Kidney (tissue), 14 donors: Measurements from ENCODE around the gene AKT1. TPM values are rescaled to one million over a fixed set of nuclear protein-coding genes. Genes with fewer than 3 reads are reported as not detected.

Experiments used
- DNase-seq, 5 donors: peaks; one replicate each; pipeline ENCODE4 v3.0.0-alpha.2; 2013 to 2020
- FAIRE-seq: peaks from 2 replicates; lab custom pipeline; 2012; peaks lifted over from hg19 to GRCh38; lab: Jason Lieb, UNC
- H3K27ac ChIP-seq, 2 donors: one replicate each; pipeline ENCODE4 v1.7.0; 2013; ENCODE audit warnings: low read depth in 2 of 2, low read length in 2 of 2, inconsistent platforms in 1 of 2
- H3K27me3 ChIP-seq: one replicate; pipeline ENCODE4 v1.7.1; 2013; ENCODE audit warnings: low read length, inconsistent platforms; ENCODE audit not compliant: control insufficient read depth, insufficient read depth
- H3K36me3 ChIP-seq, 3 donors: one replicate each; pipeline versions ENCODE4 v1.7.0 to v1.7.1; 2013; ENCODE audit warnings: low read length in 3 of 3, control low read depth in 1 of 3, inconsistent platforms in 1 of 3; ENCODE audit not compliant: insufficient read depth in 3 of 3, control insufficient read depth in 2 of 3
- H3K4me1 ChIP-seq, 3 donors: one replicate each; pipeline versions ENCODE4 v1.7.0 to v1.7.1; 2013; ENCODE audit warnings: low read length in 3 of 3, inconsistent platforms in 1 of 3, low read depth in 1 of 3; ENCODE audit not compliant: control insufficient read depth in 2 of 3, insufficient read depth in 2 of 3
- H3K4me3 ChIP-seq, 3 donors: one replicate each; pipeline versions ENCODE4 v1.7.0 to v1.8.1; 2013; ENCODE audit warnings: low read length in 3 of 3, control low read depth in 1 of 3, inconsistent platforms in 1 of 3
- H3K9ac ChIP-seq, 3 donors: one replicate each; pipeline versions ENCODE4 v1.7.0 to v1.7.1; 2013; ENCODE audit warnings: low read length in 3 of 3, control low read depth in 1 of 3, inconsistent platforms in 1 of 3
- H3K9me3 ChIP-seq, 3 donors: one replicate each; pipeline versions ENCODE4 v1.7.0 to v1.7.1; 2013; ENCODE audit warnings: low read length in 3 of 3, control low read depth in 1 of 3, inconsistent platforms in 1 of 3; ENCODE audit not compliant: control insufficient read depth in 2 of 3, insufficient read depth in 1 of 3
- CTCF ChIP-seq: IDR thresholded peaks from 3 replicates; pipeline ENCODE4 v1.5.1; 2012; ENCODE audit warnings: mild to moderate bottlenecking, moderate library complexity, borderline replicate concordance; ENCODE audit not compliant: insufficient read depth; ENCODE audit errors: extremely low read depth
- intact Hi-C: fragments of 100-400 bp; cut with DNase I; formaldehyde crosslinking; loops from one replicate; pipeline ENCODE4 v1.11.1; 2022
- polyA plus RNA-seq: library from polyadenylated mRNA; stranded (reverse); fragments of 350-450 nt; fragmentation: Illumina TruSeq; extraction: RNeasy Lipid Tissue Mini Kit (QIAGEN cat#74804); gene quantifications from one replicate; pipeline ENCODE4 v1.2.3, GENCODE V29; 2014; ENCODE audit warnings: low read depth, low replicate concordance; ENCODE audit not compliant: insufficient read depth
- total RNA-seq: library from RNA; stranded (reverse); fragmentation: NEBNext Ultra II Directional; extraction: Animal tissue kit (Norgen Biotek cat#: 25700); gene quantifications from one replicate; pipeline ENCODE4 v1.2.1, GENCODE V29; 2021
- donor health status: control.
- donor health status: control.
- donor health status: control.
- donor health status: control.
- donor health status: control.
- donor health status: DM: yes; HTN: yes; CAD: no.
- donor health status: Normal renal cell carcinoma (clear cell type).

Gene AKT1
- total and polyA plus RNA-seq, 2 donors from 2014 or later, result 70.6 to 125 TPM

DNA sequence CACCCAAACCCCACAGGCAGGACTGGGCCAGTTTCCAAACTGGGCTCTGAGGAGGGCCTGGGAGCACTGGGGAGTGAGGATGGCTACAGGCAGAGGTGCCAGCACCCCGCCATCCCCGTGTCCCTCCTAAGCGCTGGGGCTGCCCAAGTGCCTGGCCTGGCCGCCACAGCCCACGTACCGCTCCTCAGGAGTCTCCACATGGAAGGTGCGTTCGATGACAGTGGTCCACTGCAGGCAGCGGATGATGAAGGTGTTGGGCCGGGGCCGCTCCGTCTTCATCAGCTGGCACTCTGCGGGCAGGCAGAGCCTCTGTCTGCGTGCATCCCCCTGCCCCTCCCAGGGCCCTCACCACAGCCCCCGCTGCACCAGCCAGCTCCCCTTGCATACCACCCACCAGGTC lies 19.1 kb downstream of the AKT1 start:
- Histone ChIP-seq H3K4me3 (no peak overlapping the region), H3K9ac (no peak overlapping the region), H3K27ac (no peak overlapping the region), H3K9me3 (no peaks in the 10 kb centered on the region), H3K27me3 (no peaks in the 10 kb centered on the region), H3K36me3 (peaks cover 0 to 2% (median 0%) of the 10 kb centered on the region in 3 donors), H3K4me1 (no peaks in the 10 kb centered on the region)
- FAIRE-seq, result no peak
- no peak for DNase-seq
- intact Hi-C loops, result no loop called here
- no peak for TF ChIP-seq CTCF

GRCh38 chr14:104775073-104775489 lies 20.5 kb downstream of the AKT1 start:
- Histone ChIP-seq H3K9me3 (no peaks in the 10 kb centered on the region), H3K27ac (no peak overlapping the region), H3K27me3 (no peaks in the 10 kb centered on the region), H3K4me3 (no peak overlapping the region), H3K9ac (no peak overlapping the region), H3K36me3 (peaks cover 0 to 2% (median 0%) of the 10 kb centered on the region in 3 donors), H3K4me1 (no peaks in the 10 kb centered on the region)
- DNase-seq (no peak), FAIRE-seq (no peak)
- intact Hi-C loops, result no loop called here
- TF ChIP-seq CTCF, result no peak

DNA sequence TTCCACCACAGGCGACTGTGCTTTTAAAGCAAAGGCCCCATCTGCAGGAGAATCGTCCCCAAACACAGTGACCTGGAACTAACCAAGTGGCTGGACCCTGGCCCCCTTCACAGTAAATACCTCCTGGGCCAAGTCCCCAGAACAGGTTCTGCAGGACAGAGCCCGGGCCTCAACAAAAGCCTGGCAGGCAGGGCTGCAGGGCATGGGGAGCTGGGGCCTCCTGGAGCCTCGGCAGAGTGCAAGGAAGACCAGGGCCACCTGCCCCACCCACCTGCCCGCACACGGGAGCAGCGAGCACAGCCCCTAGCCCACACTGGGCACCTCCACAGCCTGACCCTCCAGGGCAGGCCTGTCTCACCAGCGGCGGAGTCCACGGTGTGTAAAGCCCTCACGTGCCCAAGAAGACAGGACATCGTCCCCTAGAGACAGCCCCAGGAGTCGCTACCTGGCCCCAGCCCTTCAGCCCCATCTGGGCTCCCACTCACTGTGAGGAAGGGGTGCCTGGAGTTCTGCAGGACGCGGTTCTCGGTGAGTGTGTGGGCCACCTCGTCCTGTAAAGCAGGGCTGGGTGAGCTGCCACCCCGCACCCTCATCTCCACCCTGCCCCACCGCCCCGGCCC lies 21.0 kb downstream of the AKT1 start:
- Histone ChIP-seq H3K36me3 (peaks cover 0 to 2% (median 0%) of the 10 kb centered on the region in 3 donors), H3K9me3 (no peaks in the 10 kb centered on the region), H3K9ac (no peak overlapping the region), H3K27me3 (no peaks in the 10 kb centered on the region), H3K4me1 (no peaks in the 10 kb centered on the region), H3K4me3 (no peak overlapping the region), H3K27ac (no peak overlapping the region)
- intact Hi-C loops, result loop anchor here (5.0 kb wide), 1 partner anchor 48 kb away; no protein-coding TSS in a partner anchor
- no peak for FAIRE-seq
- peak in 2 of 5 donors; percentile 44 for DNase-seq
- TF ChIP-seq CTCF, result no peak
